ENCODE results near the gene SBNO1.
"Not testable (repeated sequence)": the region's sequence is repeated elsewhere in the genome, so short reads cannot be mapped to it uniquely, and the experiment has no call there.

SBNO1 gene

DNA sequence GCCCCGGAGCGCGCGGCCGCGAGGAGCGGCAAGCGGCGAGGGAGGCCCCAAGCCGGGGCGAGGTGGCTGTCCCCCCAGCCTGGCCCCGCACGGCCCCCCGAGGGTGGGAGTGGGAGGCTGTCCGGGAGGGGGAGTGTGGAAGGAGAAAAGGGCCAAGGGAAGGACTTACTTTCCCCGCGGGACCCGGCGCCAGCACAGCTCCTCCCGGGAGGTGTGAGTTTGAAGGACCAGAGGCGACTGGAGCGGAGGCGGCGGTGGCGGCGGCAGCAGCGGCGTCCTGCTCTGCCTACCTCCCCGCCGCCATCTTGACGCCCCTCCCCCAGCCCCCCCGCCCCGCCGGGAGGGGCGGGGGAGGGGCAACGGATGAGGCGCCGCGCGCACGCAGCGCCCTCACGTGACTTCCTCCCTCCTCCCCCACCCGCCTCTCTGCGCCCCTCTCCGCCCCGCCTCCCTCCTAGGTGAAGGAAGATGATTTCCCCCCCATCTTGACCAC lies at the start of gene SBNO1:
TSS of gene SBNO1 (minus strand) at position 316 of the 493 bp plus-strand sequence. CDS start 14,406 bp downstream, outside the sequence.
- DNase-seq: peak; percentile 93

DNA sequence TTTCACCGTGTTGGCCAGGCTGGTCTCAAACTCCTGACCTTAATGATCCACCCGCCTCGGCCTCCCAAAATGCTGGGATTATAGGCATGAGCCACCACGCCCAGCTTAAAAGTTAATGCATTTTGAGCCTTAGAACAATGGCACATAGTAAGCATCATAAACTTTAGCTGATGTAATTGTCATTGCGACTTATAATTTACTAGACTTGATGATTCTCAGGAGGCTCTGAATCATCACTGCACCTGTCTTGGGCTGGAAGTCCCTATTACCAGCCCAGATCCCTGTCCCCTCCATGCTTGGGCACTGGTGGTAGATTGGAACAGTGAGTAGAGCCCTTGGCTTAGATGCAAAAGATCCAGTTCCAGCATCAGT lies 45.4 kb upstream of the SBNO1 start:
- no peak for DNase-seq

DNA sequence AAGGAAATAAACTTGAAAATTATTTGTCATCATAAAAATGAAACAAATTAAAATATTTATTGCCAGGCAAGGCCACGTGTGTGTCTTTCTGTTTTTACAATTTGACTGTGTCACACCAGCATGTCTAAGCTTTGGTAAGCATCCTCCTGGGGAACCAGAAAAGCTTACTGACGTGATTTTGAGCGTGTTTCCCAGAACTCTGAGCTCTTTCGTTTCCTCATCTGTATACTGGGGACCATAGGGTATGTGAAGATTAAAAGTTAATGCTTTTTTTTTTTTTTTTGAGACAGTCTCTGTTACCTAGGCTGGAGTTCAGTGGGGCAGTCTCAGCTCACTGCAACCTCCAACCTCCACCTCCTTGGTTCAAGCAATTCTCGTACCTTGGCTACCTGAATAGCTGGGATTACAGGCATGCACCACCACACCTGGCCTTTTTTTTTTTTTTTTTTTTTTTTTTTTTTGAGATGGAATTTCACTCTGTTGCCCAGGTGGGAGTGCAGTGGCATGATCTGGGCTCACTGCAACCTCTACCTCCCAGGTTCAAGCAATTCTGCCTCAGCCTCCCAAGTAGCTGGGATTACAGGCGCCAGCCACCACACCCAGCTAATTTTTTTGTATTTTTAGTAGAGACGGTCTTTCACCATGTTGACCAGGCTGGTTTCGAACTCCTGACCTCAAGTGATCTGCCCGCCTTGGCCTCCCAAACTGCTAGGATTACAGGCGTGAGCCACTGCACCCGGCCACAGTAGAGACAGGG lies 44.8 kb upstream of the SBNO1 start:
- not testable (repeated sequence) for DNase-seq

DNA sequence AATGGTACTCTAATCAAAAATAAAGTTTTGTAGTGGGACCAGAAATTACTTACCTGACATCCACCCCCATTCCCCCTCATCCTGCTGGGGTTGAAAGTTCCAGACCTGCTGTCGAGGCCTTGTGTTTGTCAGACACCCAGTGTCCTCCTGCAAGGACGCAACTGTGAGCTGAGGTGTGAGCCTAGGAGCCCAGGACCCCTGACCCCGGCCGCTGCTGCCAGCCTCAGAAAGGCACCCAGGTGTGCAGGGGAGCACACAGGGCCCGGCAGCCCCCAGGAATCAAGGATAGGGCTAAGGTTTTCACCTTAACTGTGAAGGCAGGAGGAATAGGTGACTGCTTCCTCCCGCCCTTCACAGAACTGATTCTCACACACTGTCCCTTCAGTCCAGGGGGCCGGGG lies 44.0 kb upstream of the SBNO1 start:
- not testable (repeated sequence) for DNase-seq

DNA sequence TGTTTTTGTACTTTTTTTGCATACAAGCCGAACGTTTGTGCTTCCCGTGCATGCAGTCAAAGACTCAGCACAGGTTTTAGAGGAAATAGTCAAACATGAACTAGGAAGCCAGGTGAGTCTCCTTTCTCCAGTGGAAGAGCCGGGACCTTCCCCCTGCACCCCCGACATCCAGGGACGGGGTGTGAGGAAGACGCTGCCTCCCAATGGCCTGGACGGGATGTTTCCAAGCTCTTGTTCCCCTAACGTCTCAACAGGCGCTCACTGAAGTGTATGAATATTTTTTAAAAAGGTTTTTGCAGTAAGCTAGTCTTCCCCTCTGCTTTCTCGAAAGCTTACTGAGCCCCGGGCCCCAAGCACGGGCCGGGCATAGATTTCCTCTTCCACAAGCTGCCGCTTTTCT lies 43.3 kb upstream of the SBNO1 start:
- DNase-seq: not testable (repeated sequence)

DNA sequence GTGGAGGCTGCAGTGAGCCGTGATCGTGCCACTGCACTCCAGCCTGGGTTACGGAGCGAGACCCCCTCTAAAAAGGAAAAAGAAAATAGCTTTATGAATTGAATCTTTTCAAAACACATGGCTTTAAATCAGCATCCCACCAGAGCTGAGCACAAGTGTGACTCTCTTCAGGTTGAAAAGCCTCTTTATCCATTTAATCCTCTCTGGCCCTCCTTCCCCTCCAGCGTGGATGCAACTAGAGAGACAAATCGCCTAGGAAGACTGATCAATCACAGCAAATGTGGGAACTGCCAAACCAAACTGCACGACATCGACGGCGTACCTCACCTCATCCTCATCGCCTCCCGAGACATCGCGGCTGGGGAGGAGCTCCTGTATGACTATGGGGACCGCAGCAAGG lies 42.6 kb upstream of the SBNO1 start:
- not testable (repeated sequence) for DNase-seq

DNA sequence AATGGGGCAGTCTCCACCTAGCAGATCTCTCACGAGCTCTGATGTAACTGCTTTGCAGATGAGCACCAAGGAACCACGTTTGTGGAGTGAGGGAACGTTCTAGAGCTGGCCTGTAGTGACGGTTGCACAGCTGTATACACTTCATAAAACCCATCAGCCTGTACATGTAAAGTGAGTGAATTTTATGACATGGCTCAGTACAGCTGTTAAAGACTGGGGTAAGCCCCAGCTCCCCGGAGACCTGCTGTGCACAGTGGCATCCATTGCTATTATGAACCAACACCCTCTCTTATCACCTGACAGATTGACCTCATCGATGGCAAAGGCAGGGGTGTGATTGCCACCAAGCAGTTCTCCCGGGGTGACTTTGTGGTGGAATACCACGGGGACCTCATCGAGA lies 39.9 kb upstream of the SBNO1 start:
- no peak for DNase-seq

DNA sequence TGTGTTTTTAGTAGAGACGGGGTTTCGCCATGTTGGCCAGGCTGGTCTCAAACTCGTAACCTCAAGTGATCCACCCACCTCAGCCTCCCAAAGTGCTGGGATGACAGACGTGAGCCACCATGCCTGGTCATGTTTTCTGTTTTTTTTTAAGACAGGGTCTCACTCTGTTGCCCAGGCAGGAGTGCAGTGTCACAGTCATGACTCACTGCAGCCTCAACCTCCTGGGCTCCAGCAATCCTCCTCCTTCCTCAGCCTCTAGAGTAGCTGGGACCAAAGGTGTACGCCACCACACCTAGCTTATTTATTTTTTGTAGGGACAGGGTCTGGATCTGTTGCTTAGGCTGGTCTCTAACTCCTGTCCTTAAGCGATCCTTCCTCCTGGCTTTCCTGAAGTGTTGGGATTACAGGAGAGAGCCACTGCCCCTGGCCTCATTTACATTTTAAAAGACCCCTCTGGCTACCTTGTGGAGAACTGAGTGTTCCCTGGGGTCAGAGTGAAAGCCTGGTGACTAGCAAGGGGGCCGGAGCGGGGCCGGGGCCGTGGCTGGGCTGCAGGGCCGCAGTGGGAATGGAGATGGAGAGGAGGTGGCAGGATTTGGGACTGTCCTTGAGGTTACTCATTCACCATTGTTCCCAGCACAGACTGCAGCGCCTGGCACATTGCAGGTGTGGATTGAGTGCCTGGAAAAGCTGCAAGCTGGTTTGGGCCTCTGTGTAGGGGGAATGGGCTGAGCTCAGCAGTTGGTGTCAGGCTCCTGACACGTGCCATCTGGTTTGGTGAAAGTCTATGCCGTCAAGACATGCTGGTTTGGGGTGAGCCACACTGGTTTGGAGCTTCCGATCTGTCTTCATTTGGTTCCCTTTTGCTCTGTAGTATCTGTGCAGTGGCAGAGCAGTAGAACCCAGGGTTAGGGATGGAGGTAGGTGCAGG lies 37.4 kb upstream of the SBNO1 start:
- DNase-seq: no peak

DNA sequence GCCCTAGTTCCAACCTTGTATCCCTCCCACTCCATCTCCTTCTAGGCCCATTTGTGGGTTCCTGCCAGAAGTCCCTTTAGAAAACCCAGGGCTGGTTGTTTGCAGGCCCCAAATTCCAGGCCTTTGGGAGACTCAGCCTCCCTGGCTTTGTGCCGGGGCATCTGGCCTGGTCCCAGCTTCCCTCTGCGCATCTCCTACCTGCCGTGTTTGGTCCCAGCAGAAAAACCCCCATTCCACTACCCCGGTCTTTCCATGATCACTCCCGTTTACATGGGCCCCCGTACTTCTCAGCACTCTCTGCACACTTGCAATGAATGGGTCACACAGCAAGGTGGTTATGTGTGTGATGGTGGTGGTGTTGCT lies 34.6 kb upstream of the SBNO1 start:
- DNase-seq: no peak

DNA sequence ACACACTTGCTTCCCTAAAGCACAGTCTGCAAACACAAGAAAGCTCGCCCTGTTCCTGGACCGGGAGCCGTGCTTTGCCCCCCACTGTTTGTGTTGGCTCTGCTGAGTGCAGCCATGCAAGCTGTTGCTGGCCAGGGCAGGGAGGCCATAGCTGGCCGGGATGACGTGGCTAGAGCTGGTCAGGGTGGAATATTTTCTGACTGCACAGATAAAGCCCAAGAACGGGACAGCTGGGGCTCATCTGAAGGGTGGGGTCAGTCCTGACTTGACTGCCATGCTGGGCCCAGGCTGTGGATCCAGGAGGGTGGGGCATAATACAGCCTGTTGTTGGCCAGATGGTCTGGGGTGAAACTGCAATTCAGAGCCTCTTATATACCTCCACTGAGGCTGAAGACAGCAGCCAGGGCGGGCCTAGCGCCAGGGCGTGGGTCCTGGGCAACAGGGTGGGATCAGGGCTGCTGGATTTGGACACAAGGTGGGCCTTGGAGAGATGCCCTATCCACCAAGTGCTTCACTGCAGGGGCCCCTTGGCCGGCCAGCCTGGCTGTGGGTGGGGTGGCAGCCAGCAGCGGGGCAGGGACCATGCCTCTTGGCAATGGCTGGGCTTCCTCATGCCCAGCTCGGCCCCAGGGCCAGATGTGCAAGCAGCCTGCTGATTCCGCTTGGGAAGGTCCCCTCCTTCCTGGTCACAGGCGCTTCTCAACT lies 34.1 kb upstream of the SBNO1 start:
- no peak for DNase-seq

DNA sequence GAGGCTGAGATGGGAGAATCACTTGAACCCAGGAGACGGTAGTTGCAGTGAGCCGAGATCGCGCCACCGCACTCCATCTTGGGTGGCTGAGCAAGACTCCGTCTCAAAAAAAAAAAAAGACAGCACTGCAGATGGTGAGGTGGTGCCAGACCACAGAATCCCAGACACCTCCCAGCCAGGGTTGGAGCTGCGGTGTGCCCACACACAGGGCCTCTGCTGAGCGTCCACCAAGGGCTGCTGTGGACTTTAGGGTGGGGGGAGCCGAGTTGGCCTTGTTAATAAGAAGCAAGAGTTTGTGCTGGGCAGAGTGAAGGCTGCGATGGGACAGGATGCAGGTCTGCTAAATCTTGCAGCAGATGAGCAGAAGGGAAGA lies 33.5 kb upstream of the SBNO1 start:
- no peak for DNase-seq

DNA sequence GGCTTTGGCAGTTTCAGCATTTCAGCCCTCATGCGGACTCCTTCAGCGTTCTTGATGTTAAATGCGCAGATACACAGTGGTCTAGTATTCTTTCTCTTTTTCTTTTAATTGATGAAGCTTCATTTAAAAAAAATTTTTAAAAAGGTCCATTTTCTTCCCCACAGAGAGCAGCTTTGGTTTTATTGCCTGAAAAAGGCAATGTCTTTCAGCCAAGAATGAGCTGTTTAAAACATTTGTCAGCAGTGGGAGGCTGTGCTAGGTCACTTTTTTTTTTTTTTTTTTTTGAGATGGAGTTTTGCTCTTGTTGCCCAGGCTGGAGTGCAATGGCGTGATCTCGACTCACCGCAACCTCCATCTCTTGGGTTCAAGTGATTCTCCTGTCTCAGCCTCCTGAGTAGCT lies 32.8 kb upstream of the SBNO1 start:
- no peak for DNase-seq

DNA sequence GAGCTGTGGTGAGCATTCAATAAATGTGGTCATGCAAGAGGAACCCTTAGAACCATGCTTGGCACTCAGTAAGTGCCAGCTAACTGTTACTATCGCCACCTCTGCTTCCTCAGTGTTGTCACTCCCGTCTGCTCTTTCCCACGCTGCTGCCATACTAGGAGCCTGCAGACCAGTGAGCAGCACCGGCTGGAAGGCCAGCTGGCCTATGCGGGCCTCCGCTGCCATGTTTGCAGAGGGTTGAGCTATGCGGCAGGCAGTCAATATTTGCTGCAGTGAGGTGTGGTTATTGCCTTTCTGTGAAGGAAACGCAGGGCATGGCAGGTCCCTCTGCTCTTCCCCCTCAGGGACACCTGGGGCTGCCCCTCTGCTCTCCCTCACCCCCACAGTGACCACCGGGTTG lies 32.3 kb upstream of the SBNO1 start:
- DNase-seq: no peak

DNA sequence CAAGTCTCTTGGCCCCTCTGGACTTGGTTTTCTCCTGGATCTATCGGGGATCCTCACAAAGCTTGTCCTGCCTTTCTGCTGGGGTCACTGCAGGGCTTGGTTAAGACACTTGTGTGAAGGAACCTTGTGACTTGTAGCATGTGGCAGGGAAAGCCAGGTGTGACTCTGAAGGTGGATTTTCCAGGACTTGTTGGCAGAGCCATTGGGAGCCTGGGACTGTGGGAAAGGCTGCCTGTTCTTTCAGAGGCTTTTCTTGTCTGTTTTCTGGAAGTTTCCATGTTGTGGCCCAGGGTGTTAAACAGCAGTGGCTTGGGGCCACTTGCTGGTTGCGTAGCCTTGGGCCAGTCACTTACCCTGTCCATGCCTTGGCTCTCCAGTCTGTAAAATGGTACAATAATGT lies 31.9 kb upstream of the SBNO1 start:
- DNase-seq: no peak

DNA sequence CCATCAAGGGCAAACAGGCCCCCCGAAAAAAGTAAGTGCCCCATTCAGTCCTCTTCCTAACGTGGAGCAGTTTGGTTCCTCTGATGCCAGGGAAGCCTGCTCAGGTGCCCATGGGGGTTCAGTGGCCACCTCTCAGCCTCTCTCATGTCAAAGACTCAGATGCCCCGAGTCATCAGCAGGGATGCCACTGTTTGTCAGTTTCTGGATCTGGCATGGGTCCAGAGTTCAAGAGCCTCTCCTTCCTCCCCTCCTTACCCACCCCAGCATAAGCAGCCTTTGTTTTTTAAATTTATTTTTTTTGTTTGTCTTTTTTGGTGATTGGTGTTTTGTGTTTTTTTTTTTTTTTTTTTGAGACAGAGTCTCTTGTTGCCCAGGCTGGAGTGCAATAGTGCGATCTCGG lies 30.6 kb upstream of the SBNO1 start:
- no peak for DNase-seq

DNA sequence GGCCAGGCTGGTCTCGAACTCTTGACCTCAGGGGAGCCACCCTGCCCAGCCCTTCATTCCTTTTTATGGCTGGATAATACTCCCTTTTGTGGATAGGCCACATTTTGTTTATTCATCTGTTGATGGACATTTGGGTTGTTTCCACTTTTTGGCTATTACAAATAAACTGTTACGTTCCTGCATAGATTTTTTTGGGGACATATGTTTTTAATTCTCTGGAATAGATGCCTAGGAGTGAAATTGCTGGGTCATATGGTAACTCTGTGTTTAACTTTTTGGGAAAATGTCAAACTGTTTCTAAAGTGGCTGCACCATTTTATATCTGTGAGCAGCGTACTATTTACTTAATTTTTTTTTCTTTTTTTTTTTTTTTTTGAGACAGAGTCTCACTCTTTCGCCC lies 29.1 kb upstream of the SBNO1 start:
- no peak for DNase-seq

DNA sequence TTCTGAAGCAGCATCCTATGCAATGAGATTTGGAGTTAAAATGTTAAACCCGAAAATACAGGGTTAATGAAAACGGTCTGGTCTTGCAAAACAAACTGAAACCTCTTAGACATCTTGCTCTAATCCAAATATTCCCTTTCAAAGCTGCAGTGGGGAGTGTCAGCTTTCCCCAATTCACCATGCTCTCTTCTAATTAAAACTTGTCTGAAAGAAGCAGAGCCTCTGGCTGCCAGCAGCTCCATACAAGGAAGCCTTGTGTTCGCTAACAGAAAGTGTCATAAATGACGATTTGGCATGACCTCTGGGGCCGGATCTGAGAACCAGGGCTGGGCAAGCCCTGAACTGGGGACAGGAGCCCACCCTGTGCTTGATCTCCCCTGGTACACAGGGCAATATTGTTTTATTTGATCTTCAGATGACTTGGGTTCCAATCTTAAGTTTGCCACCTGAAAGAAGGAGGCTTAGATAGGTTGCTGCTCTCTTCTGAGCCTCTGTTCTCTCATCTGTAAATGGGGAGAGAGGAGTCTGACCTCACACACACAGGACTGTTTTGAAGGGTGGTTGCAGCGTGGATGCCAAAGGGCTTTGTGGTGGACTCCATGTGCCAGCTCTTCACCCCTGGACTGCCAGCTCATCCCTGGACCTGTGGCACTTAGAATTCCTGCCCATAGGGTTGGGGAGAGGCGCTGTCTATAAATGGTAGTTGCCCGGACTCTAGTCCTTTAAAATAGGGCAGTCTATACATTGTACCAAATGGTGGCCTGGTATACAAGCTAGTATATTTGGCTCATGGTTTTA lies 27.1 kb upstream of the SBNO1 start:
- DNase-seq: no peak

DNA sequence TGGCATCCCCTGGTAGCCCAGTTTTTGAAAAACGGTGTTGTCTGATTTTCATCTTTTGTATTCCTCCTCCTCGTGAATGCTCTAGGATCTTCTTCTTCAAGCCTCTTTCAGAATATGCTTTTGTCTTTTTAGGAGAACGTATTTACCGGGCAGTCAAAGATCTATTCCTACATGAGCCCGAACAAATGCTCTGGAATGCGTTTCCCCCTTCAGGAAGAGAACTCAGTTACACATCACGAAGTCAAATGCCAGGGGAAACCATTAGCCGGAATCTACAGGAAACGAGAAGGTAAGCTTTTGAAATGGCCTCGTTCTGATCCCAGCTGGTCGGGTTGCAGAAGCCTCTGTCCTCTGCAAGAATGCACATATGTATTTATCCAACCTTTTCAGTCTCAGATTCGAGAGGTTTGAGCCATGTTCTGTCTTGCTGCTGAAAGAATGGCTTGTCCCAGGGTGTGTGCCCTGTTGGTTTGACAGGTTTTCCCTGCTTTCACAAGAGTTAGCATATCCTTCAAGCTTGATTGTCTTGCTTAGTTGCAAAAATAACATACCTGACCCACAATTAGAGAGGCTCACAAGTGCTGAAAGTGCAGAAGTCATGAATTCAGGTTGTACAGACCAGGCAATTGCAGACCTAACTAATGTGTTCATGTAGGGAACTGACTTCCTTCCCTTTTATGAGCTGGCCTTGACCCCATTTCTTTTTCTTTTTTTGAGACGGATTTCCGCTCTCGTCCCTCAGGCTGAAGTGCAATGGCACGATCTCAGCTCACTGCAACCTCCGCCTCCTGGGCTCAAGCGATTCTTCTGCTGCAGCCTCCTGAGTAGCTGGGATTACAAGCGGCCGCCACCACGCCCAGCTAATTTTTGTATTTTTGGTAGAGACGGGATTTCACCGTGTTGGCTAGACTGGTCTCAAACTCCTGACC lies 26.1 kb upstream of the SBNO1 start:
- peak; percentile 18 for DNase-seq

DNA sequence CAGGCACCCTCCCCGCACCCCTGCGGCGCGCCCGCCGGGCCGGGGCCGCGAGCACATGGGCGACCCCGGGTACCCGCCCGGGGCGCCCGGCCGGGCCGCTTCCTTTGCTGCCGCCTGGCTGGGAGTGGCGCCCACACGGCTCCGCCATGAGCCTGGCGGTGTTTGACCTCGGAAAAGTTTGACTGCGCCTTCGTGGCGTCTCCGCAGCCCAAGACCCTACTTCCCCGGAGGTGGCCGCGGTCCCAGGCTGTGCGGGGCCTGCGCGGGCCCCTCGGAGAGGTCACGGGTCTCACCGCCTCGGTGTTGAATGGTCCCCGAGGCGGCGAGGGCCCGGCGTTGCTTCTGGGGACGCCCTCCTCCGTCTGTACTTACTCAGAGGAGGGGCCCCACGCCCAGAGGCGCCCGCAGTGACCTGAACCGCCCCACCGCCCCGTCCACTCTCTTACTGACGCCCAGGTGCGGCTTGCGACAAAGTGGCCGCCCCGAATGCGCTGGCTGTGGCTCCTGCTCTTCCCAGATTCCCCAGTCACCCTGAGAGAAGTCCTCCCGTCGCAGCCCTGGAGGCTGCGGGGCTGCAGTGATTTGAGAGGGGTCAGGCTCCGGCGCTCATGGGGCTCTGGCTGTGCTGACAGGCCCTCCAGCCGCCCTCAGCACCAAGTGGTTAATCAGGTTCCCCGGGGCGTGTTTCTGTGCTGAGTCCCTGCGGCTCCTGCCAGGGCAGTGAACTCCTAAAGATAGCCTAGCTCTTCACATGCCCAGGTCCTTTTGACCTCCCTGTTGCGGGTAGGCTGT lies 25.1 kb upstream of the SBNO1 start:
- peak; percentile 20 for DNase-seq

DNA sequence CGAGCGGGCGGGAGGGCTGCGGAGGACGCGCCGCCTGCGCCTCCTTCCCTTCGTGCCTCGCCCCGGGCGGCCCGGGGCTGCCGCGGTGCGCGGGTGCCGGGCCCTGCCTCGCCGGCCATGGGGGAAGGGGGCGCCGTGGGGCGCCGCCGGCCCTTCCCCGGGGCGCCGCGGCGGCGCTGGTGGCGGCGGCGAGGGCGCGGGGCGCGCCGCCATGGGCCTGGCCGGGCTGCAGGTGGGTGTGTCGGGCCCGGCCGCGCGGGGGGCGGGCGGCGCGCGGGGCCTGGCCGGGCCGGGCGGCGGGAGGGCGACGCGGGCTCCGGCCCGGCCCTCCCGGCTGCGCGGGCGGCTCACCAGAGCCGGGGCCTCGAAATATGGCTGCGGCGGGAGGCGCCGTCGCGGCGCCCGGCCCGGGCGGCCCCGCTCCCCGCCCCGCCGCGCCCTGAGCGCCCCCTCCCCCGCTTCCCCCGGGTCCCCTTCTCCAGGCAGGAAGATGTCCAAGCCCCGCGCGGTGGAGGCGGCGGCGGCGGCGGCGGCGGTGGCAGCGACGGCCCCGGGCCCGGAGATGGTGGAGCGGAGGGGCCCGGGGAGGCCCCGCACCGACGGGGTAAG lies 24.4 kb upstream of the SBNO1 start:
- DNase-seq: no peak
